ENCODE results near the gene GPD2.
"Not testable (repeated sequence)": the region's sequence is repeated elsewhere in the genome, so short reads cannot be mapped to it uniquely, and the experiment has no call there.

The GPD2 gene

GRCh38 chr2:156601855-156602551 lies 165.8 kb downstream of the GPD2 start:
- TF ChIP-seq Cebpa-rat (IDR thresholded peaks at IDR 0.05): no peak
- H3K9me3 ChIP-seq (replicated peaks in 1 of 11): no peaks in the 10 kb centered on the region
- no peak overlapping the region for H3K4me2 ChIP-seq
- H3K27ac ChIP-seq: no peak overlapping the region
- no peaks in the 10 kb centered on the region for H3K4me1 ChIP-seq
- H4K20me1 ChIP-seq: no peaks in the 10 kb centered on the region
- no peak overlapping the region for H3K4me3 ChIP-seq
- no peaks in the 10 kb centered on the region for H3K36me3 ChIP-seq
- no peak overlapping the region for H3K9ac ChIP-seq
- no peaks in the 10 kb centered on the region for H3K27me3 ChIP-seq

DNA sequence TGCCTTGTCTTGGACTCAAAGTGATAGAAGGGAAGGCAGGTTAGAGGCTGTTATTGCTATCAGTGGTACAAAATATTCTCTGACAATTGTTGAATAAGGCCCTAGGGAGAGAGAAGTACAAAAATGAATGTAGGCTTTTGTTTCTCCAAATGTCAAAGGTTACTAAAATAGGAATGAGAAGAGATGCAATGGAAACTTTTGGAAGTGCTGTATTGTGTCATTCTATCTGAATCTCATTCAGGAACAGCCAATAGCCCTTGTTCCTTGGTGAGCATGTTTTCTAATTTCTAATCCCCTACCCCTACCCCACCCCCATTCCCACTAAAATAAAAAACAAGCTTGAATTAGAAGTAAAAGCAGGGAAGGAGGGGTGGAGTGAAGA lies 166.4 kb downstream of the GPD2 start:
- Histone ChIP-seq H4K20me1 (no peaks in the 10 kb centered on the region), H3K9me3 (replicated peaks in 1 of 11) (no peaks in the 10 kb centered on the region), H3K4me1 (no peaks in the 10 kb centered on the region), H3K4me3 (no peak overlapping the region), H3K4me2 (no peak overlapping the region), H3K36me3 (no peaks in the 10 kb centered on the region), H3K9ac (no peak overlapping the region), H3K27ac (no peak overlapping the region), H3K27me3 (no peaks in the 10 kb centered on the region)
- no peak for TF ChIP-seq Cebpa-rat (IDR thresholded peaks at IDR 0.05)

- Histone ChIP-seq H3K9ac (no peak overlapping the region), H3K27ac (no peak overlapping the region)
- TF ChIP-seq Cebpa-rat (IDR thresholded peaks at IDR 0.05): no peak
Measured at GRCh38 chr2:156615836-156616322, 179.7 kb downstream of the GPD2 start.

DNA sequence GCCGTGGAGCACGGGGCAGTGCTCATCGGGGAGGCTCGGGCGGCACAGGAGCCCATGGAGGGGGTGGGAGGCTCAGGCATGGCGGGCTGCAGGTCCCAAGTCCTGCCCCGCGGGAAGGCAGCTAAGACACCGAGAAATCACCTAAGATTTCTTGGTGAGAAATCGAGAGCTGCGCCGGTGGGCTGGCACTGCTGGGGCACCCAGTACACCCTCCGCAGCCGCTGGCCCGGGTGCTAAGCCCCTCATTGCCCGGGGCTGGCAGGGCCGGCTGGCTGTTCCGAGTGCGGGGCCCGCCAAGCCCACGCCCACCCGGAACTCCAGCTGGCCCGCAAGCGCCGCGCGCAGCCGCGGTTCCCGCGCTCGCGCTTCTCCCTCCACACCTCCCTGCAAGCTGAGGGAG lies 181.9 kb downstream of the GPD2 start:
- not testable (repeated sequence) for H3K9ac ChIP-seq; H3K9me3 ChIP-seq (replicated peaks in 1 of 11); H4K20me1 ChIP-seq; H3K4me1 ChIP-seq; H3K27me3 ChIP-seq; H3K36me3 ChIP-seq; H3K4me3 ChIP-seq; H3K27ac ChIP-seq; H3K4me2 ChIP-seq

More at GRCh38 chr2:156615836-156616322, 179.7 kb downstream of the GPD2 start:
- H4K20me1 ChIP-seq: no peaks in the 10 kb centered on the region
- H3K4me1 ChIP-seq: no peaks in the 10 kb centered on the region
- no peak overlapping the region for H3K4me2 ChIP-seq
- no peak overlapping the region for H3K4me3 ChIP-seq
- H3K36me3 ChIP-seq: no peaks in the 10 kb centered on the region
- no peaks in the 10 kb centered on the region for H3K27me3 ChIP-seq
- peaks cover 0 to 7% (median 0%) of the 10 kb centered on the region in 11 experiments; a peak in 2 of 22 replicates for H3K9me3 ChIP-seq (replicated peaks in 1 of 11)

- peaks cover 0 to 7% (median 0%) of the 10 kb centered on the region in 11 experiments; a peak in 2 of 22 replicates for H3K9me3 ChIP-seq (replicated peaks in 1 of 11)
- H3K4me1 ChIP-seq: no peaks in the 10 kb centered on the region
- H3K27ac ChIP-seq: no peak overlapping the region
- H3K4me3 ChIP-seq: no peak overlapping the region
- no peaks in the 10 kb centered on the region for H4K20me1 ChIP-seq
- no peaks in the 10 kb centered on the region for H3K36me3 ChIP-seq
- H3K27me3 ChIP-seq: no peaks in the 10 kb centered on the region
- no peak for TF ChIP-seq Cebpa-rat (IDR thresholded peaks at IDR 0.05)
- H3K9ac ChIP-seq: no peak overlapping the region
- H3K4me2 ChIP-seq: no peak overlapping the region
Measured at GRCh38 chr2:156619021-156619539, 182.9 kb downstream of the GPD2 start.

DNA sequence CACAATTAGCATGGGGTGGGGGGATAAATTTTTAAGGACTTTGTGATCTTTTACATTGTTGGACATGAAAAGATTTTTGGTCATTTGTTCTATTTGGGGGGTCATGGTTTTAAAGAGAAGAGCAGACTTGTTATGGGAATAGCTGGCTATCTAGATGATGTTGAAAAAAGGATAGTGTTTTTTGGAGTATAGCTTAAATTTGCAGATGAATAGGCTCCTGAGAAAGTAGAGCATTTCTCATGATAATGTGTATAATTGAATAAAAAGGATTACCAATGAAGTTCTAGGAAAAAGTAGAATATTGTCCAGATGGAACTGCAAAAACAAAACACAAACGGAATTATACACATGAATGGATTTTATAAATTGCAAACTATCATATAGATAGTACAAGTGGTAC lies 186.3 kb downstream of the GPD2 start:
- no peaks in the 10 kb centered on the region for H3K27me3 ChIP-seq
- H3K9ac ChIP-seq: no peak overlapping the region
- H3K4me1 ChIP-seq: no peaks in the 10 kb centered on the region
- peaks cover 0 to 7% (median 0%) of the 10 kb centered on the region in 11 experiments; a peak in 3 of 22 replicates for H3K9me3 ChIP-seq (replicated peaks in 1 of 11)
- no peak for TF ChIP-seq Cebpa-rat (IDR thresholded peaks at IDR 0.05)
- H3K27ac ChIP-seq: no peak overlapping the region
- H4K20me1 ChIP-seq: no peaks in the 10 kb centered on the region
- H3K4me2 ChIP-seq: no peak overlapping the region
- H3K36me3 ChIP-seq: no peaks in the 10 kb centered on the region
- H3K4me3 ChIP-seq: no peak overlapping the region

- no peaks in the 10 kb centered on the region for H3K36me3 ChIP-seq
- H3K27me3 ChIP-seq: no peaks in the 10 kb centered on the region
- H3K4me3 ChIP-seq: no peak overlapping the region
- H3K4me1 ChIP-seq: no peaks in the 10 kb centered on the region
- no peak overlapping the region for H3K4me2 ChIP-seq
- H4K20me1 ChIP-seq: no peaks in the 10 kb centered on the region
- H3K9ac ChIP-seq: no peak overlapping the region
- H3K9me3 ChIP-seq (replicated peaks in 1 of 11): peaks cover 0 to 4% (median 0%) of the 10 kb centered on the region in 11 experiments; a peak in 1 of 22 replicates
- no peak for TF ChIP-seq Cebpa-rat (IDR thresholded peaks at IDR 0.05)
- no peak overlapping the region for H3K27ac ChIP-seq
Measured at GRCh38 chr2:156625360-156626170, 189.4 kb downstream of the GPD2 start.

DNA sequence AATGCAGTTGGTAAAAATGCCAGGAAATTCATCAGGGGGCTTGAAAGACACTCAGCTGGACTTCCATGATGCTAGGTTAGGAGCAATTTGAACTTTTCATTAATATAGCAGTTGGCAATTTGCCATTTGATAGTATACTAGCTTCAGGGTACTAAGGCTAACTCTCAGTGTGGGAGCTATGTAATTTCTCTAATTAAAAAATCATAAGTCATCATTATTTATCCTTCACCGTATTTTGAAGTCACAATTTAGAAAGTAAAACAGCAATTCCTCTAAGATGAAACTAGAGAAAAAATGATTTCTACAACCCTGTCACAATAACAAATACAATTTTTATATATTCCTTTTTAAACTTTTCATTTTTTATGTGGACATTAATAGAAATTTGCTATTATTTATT lies 190.8 kb downstream of the GPD2 start:
- Histone ChIP-seq H3K4me3 (no peak overlapping the region), H3K4me2 (no peak overlapping the region), H3K9ac (no peak overlapping the region), H3K9me3 (replicated peaks in 1 of 11) (peaks cover 0 to 4% (median 0%) of the 10 kb centered on the region in 11 experiments; a peak in 1 of 22 replicates), H3K27ac (no peak overlapping the region), H4K20me1 (no peaks in the 10 kb centered on the region), H3K4me1 (no peaks in the 10 kb centered on the region), H3K36me3 (no peaks in the 10 kb centered on the region), H3K27me3 (no peaks in the 10 kb centered on the region)
- TF ChIP-seq Cebpa-rat (IDR thresholded peaks at IDR 0.05): no peak

DNA sequence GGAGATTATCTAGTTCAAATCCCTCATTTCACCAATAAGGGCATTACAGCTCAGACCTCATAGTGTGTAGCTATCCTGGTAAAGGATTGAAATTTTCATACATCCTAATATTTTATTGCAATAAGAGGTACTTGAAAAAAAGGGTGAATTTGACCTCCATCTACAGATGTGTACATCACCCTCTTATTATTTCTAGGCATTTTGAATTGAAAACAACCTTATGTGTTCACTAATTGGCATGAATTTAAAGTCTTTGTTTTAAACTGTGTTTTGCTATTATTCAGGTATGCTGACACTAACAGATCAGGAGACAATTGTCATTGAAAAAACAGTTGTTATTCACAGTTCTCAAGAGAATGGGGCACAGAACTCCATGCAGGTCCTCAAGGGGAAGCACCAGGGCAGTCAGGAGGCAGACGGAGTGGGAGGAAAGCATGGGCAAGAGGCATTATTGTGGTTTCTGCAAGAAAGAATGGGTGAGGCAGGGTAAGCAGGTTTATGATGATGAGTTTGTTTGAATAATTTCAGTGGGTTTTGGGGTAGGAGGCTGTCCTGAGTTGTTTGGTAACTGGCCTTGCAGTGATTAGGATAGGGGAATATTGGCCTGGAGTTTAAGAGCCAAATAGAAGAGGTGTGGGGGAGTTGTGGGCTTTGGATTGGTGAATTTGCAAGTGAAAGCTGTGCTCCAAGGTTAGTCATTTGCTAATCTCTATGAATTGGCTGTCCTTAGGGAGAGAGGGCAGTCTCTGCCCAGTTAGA lies 194.6 kb downstream of the GPD2 start:
- Histone ChIP-seq H3K9me3 (replicated peaks in 1 of 11) (no peaks in the 10 kb centered on the region), H3K4me1 (no peaks in the 10 kb centered on the region), H3K27me3 (no peaks in the 10 kb centered on the region), H3K36me3 (no peaks in the 10 kb centered on the region), H3K9ac (no peak overlapping the region), H4K20me1 (no peaks in the 10 kb centered on the region), H3K4me3 (no peak overlapping the region), H3K27ac (no peak overlapping the region), H3K4me2 (no peak overlapping the region)
- no peak for TF ChIP-seq Cebpa-rat (IDR thresholded peaks at IDR 0.05)
